DND-41 (cell line): Measurements from ENCODE around the gene STON1.
"Not testable (repeated sequence)": the region's sequence is repeated elsewhere in the genome, so short reads cannot be mapped to it uniquely, and the experiment has no call there.

Experiments
- ATAC-seq: fragments of 200-7000 bp; cut with Tn5 transposase; 3 replicates; pipeline ENCODE4 v1.9.1; 2021; ENCODE audit warnings: low read depth; ENCODE audit not compliant: insufficient read depth
- DNase-seq: peaks from one replicate; pipeline ENCODE4 v3.0.0-alpha.2; 2020
- H2AFZ ChIP-seq: 2 replicates; pipeline ENCODE4 v1.6.0; 2012; ENCODE audit warnings: low read depth, low read length
- H3K27ac ChIP-seq: 2 replicates; pipeline ENCODE4 v1.5.1; 2012; ENCODE audit warnings: low read length, inconsistent platforms
- H3K27me3 ChIP-seq: fragments of 200-600 bp; sonication (generic); 2 replicates; pipeline ENCODE4 v1.6.0; 2012; ENCODE audit warnings: low read length, mild to moderate bottlenecking, inconsistent platforms; ENCODE audit not compliant: insufficient read depth, poor library complexity
- H3K36me3 ChIP-seq: 2 replicates; pipeline ENCODE4 v1.5.1; 2012; ENCODE audit warnings: low read length, inconsistent platforms; ENCODE audit not compliant: insufficient read depth
- H3K4me1 ChIP-seq: 2 replicates; pipeline ENCODE4 v1.5.1; 2012; ENCODE audit warnings: mild to moderate bottlenecking, low read length; ENCODE audit not compliant: insufficient read depth
- H3K4me2 ChIP-seq: 2 replicates; pipeline ENCODE4 v1.6.0; 2012; ENCODE audit warnings: mild to moderate bottlenecking, moderate library complexity, low read length, inconsistent platforms; ENCODE audit not compliant: insufficient read depth
- H3K4me3 ChIP-seq, 2 experiments: fragments of 200-600 bp in 1 of 2; shearing (Covaris generic) in 1 of 2; 2 replicates each; pipeline ENCODE4 v1.5.1; 2012 to 2016; ENCODE audit warnings: inconsistent platforms in 2 of 2, low read length in 2 of 2, mild to moderate bottlenecking in 2 of 2, low read depth in 1 of 2, moderate library complexity in 1 of 2
- H3K79me2 ChIP-seq: 2 replicates; pipeline ENCODE4 v1.6.0; 2012; ENCODE audit warnings: low read length, inconsistent platforms; ENCODE audit not compliant: insufficient read depth
- H3K9ac ChIP-seq: 2 replicates; pipeline ENCODE4 v1.6.0; 2012; ENCODE audit warnings: low read depth, mild to moderate bottlenecking, inconsistent platforms, low read length, moderate library complexity
- H3K9me3 ChIP-seq: 2 replicates; pipeline ENCODE4 v1.5.1; 2012; ENCODE audit warnings: low read length, moderate library complexity, mild to moderate bottlenecking, inconsistent platforms; ENCODE audit not compliant: insufficient read depth, severe bottlenecking
- H4K20me1 ChIP-seq: 2 replicates; pipeline ENCODE4 v1.6.0; 2012; ENCODE audit warnings: low read length; ENCODE audit not compliant: insufficient read depth
- CTCF ChIP-seq: IDR thresholded peaks from 2 replicates; pipeline ENCODE4 v1.5.1; 2012; ENCODE audit warnings: borderline replicate concordance, low read length, moderate library complexity, mild to moderate bottlenecking; ENCODE audit not compliant: poor library complexity, severe bottlenecking; ENCODE audit errors: extremely low read depth
- EZH2 ChIP-seq: IDR thresholded peaks from 3 replicates; pipeline ENCODE4 v1.6.1; 2012; ENCODE audit warnings: borderline replicate concordance, low read depth, mild to moderate bottlenecking, moderate library complexity, low read length, inconsistent platforms; ENCODE audit not compliant: severe bottlenecking

STON1 gene

DNA sequence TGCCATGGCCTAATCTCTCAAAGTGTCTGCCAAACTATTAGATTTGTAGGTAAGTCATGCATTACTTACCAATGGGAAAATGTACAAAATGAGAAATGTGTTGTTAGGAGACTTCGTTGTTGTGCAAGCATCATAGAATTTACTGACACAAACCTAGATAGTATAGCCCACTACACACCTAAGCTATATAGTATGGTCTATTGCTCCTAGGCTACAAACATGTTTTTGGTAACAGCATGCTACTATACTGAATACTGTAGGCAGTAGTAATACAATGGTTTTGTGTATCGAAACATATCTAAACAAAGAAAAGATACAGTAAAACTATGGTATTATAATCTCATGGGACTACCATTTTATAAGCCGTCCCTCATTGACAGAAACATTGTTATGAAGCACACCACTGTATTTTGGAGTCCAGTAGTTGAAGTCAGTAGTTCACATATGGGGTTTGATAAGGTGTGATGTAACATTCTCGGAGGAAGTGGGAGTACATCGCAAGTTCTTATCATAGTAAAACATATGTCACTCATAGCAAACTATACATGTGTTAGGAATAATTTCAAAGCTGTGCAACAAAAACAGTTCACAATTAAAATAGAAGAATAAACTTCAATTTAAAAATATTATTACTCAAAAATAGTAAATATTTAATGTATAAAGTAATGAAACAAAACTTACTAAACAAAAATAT, 75.7 kb downstream of the STON1 start:
- no peaks in the 10 kb centered on the region for H3K27me3 ChIP-seq

DNA sequence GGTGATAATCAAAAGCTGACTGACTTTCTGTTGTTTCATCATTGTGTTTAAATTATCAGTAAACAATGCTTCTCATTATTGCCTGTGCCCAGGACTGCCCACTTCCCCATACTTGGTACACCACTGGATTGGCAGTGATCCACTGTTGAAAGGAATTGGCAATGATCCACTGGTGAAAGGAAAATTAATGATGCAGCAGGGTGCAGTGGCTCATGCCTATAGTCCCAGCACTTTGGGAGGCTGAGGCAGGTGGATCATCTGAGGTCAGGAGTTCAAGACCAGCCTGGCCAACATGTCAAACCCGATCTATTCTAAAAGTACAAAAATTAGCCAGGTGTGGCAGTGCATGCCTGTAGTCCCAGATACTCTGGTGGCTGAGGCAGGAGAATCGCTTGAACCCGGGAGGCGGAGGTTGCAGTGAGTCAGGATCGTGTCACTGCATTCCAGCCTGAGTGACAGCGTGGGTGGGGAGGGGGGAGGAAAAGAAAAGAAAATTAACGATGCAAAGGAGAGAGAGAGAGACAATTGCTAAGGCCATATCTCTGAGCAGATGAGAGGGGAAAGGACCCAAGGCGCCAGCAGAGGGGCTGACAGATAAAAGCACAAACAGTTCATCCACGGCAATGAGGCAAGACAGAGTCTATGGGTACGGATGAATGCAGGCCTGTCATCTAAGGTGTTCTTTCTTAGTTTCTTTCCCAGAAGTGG, 77.5 kb downstream of the STON1 start:
- no peaks in the 10 kb centered on the region for H3K9me3 ChIP-seq
- DNase-seq (no peak), ATAC-seq (no peak)
- H3K4me1 ChIP-seq, result no peaks in the 10 kb centered on the region
- no peak overlapping the region for H3K27ac ChIP-seq
- no peak overlapping the region for H3K4me3 ChIP-seq
- no peaks in the 10 kb centered on the region for H3K36me3 ChIP-seq
- no peaks in the 10 kb centered on the region for H4K20me1 ChIP-seq
- no peaks in the 10 kb centered on the region for H3K27me3 ChIP-seq
- H3K79me2 ChIP-seq, result no peaks in the 10 kb centered on the region
- no peak overlapping the region for H3K4me2 ChIP-seq
- no peak overlapping the region for H3K9ac ChIP-seq
- H2AFZ ChIP-seq, result no peak overlapping the region
- TF ChIP-seq CTCF (no peak), EZH2 (no peak)

More for the DNA sequence above, 75.7 kb downstream of the STON1 start:
- no peak overlapping the region for H2AFZ ChIP-seq
- no peak overlapping the region for H3K4me2 ChIP-seq
- no peak for TF ChIP-seq CTCF
- TF ChIP-seq EZH2, result no peak
- no peaks in the 10 kb centered on the region for H3K9me3 ChIP-seq
- no peak overlapping the region for H3K9ac ChIP-seq
- no peaks in the 10 kb centered on the region for H3K36me3 ChIP-seq
- no peak overlapping the region for H3K27ac ChIP-seq
- H3K79me2 ChIP-seq, result no peaks in the 10 kb centered on the region
- H3K4me3 ChIP-seq, result no peak overlapping the region
- ATAC-seq (no peak), DNase-seq (no peak)
- H3K4me1 ChIP-seq, result no peaks in the 10 kb centered on the region
- H4K20me1 ChIP-seq, result no peaks in the 10 kb centered on the region

DNA sequence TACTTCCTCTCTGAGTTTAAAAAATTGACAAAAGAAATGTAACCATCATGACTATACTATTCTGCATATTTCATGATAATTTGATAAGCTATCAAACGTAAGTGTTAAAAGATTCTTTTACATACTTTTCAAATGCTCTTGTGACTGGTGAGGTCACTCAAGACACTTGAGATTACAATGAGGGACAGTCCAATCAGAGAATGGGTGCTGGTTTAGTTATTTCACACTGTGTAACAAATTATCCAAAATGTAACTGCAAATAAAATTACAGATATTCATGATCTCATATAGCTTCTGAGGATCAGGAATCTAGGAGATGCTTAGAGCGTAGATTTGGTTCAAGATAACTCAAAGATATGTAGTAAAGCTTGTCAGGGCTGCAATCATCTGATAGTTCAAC, 83.3 kb downstream of the STON1 start:
- no peaks in the 10 kb centered on the region for H3K4me1 ChIP-seq
- no peak for ATAC-seq
- TF ChIP-seq EZH2 (no peak), CTCF (no peak)
- no peak overlapping the region for H3K4me2 ChIP-seq
- no peak for DNase-seq
- no peaks in the 10 kb centered on the region for H4K20me1 ChIP-seq
- no peaks in the 10 kb centered on the region for H3K9me3 ChIP-seq
- no peaks in the 10 kb centered on the region for H3K79me2 ChIP-seq
- H3K9ac ChIP-seq, result no peak overlapping the region
- H3K36me3 ChIP-seq, result no peaks in the 10 kb centered on the region
- no peaks in the 10 kb centered on the region for H3K27me3 ChIP-seq
- no peak overlapping the region for H3K27ac ChIP-seq
- H2AFZ ChIP-seq, result no peak overlapping the region
- no peak overlapping the region for H3K4me3 ChIP-seq

GRCh38 chr2:48614581-48614980, 84.6 kb downstream of the STON1 start:
- not testable (repeated sequence) for H3K4me2 ChIP-seq, H3K4me3 ChIP-seq, DNase-seq, H3K9me3 ChIP-seq, H3K27me3 ChIP-seq, H3K27ac ChIP-seq, H3K36me3 ChIP-seq, H3K9ac ChIP-seq, ATAC-seq, H3K4me1 ChIP-seq, H4K20me1 ChIP-seq, H3K79me2 ChIP-seq, H2AFZ ChIP-seq
